Hematopoietic multipotent progenitor cell treated with erythropoietin and hydrocortisone succinate and interleukin-3 and kit ligand, for 6 days (in vitro differentiated cells): ENCODE data around the gene ZBTB14.
A peak's percentile ranks its signal among the peaks of the same experiment; 100 is the strongest.

ENCODE experiments used
- DNase-seq: peaks from one replicate; pipeline ENCODE4 v3.0.0-alpha.2; 2015

ZBTB14 gene

DNA sequence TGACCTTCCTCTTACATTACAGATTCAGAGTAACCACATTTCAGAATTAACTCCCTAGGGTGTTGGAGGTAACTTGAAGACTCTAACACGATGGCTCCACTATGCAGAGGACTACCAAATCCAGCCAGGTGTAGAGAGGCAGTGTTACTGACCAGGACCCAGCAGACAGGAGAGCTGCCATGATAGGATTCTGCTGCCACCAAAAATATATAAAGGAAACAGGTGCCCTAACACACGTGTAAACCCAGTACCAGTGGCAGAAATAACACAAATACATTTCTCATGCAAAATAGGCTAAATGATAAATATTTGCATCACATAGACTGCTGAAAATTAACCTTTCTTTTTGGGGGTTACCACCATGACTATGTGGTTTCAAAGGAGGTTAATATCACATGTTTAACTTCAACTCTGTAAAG, 7.0 kb downstream of the ZBTB14 start:
- DNase-seq, result no peak

- DNase-seq, result no peak
These were observed 7.7 kb downstream of the ZBTB14 start for GRCh38 chr18:5287854-5288253.

DNA sequence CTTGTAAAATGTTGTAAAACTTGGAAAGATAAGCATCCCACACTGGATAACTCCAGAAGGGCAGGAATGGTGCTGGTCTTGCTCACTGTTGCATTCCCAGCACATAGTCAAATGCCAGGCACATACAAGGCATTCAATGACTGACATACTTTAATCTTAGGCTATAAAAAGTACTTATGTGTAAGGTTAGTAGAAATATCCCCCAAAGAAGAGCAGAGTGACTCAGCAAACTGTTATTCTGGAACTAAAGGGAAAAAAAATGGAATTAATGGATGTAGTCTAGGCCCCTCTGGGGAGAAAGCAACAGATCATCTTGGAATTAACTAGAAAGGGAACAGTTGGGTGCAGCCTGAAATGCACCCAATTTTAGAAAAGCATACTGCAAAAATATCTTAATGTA, 9.0 kb downstream of the ZBTB14 start:
- DNase-seq, result no peak

DNA sequence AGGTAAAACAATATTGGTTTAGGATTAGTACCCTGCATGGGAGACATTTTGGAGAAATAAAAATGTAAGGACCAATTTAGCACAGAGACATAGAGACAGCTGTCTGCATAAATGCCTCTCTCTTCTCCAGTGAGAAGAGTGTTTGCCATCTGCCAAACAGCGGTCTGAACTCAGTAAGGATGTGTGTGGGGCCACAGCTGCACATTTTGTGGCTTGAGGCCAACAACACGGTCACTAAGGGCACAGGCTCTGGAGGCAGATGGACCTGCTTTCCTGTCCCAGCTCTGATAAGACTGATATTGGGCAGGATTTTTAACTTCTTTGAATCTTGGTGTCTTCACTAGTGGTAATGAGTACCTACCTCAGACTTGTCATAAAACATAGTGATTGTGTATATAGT, 10.2 kb downstream of the ZBTB14 start:
- DNase-seq, result peak; percentile 10

DNA sequence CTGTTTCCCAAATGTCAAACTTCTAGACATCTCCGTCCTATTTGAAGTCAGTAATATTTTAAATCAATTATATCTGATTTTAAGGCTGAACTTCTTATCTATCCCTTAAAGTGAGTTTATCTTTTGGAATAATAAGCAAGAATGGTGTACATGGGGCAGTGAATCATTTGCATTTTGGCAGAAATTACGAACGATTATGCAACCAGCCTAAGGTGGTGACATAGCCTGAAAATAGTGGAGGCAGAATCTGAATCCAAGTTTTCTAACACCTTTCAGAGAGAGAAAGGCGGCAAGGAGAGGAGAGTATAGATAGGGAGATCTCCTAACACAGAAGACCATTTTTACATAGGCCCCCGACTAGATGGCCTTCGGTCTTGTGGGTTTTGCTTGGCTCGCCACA, 10.7 kb downstream of the ZBTB14 start:
- no peak for DNase-seq

DNA sequence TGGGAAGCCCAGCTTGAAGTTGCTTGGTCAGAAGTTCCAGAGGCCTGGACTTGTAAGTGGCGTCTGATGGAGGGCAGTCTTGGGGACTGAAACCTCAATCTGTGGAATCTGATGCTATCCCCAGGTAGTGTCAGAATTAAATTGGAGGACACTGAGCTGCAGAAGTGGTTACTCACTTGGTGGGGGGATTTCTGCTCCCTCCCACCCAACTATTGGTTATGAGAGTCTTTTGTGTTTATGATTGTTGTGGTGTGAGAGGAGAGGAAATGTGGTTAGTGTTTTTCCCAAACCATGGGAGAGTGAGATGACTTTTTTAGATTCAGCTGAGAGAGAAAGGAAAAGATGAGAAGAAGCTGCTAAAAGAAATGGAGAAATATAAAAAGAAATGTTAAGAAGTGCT, 12.8 kb downstream of the ZBTB14 start:
- no peak for DNase-seq

DNA sequence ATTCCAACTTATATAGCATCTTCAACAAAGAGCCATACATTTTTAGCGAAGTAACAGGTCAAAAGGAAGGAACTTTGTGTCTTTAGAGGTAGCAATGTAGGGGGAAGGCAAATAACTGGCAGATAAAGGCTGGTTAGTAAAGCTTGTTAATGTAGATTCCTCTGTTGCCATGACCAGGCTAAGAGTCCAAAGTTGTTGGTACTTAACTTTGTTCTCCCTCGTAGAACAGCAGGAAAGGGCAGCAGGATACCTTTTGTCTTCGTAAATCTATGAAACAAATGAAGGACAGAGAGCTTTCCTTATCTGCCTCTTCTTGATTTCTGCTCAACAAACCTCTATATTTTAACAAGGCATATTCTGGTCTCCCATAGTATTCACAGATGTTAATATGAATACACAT, 18.6 kb downstream of the ZBTB14 start:
- no peak for DNase-seq

DNA sequence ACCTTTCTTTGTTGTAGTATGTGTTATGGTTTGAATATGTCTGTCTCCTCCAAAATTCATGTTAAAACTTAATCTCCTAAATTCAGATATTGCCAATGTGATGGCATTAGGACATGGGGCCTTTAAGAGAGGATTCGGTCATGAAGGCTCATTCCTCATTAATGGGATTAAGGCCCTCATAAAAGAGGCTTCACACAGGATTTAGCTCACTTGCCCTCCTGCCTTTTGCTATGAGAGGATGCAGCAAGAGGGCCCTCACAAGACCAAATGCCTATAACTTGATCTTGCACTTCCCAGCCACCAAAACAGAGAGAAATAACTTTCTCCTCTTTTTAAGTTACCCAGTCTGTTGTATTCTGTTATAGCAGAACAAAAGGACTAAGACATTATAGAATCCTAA, 19.7 kb downstream of the ZBTB14 start:
- DNase-seq, result no peak

DNA sequence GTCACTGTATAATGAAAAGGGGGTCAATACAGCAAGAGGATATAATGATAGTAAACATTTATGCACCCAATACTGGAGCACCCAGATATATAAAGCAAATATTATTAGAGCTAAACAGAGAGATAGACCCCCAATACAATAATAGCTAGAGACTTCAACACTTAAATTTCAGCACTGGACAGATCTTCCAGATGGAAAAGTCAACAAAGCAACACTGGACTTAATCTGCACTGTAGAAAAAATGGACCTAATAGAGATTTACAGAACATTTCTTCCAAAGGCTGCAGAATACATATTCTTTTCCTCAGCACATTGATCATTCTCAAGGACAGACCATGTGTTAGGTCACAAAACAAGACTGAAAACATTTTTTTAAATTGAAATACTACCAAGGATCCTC, 26.7 kb downstream of the ZBTB14 start:
- DNase-seq, result no peak

DNA sequence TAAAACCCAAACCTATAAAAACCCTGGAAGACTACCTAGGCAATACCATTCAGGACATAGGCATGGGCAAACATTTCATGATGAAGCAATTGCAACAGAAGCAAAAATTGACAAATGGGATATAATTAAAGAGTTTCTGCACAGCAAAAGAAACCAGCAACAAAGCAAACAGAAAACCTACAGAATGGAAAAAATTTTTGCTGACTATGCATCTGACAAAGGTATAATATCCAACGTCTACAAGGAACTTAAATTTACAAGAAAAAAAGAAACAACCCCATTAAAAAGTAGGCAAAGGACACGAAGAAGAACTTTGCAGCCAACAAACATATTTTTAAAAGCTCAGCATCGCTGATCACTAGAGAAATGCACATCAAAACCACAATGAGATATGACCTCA, 28.8 kb downstream of the ZBTB14 start:
- DNase-seq, result no peak

DNA sequence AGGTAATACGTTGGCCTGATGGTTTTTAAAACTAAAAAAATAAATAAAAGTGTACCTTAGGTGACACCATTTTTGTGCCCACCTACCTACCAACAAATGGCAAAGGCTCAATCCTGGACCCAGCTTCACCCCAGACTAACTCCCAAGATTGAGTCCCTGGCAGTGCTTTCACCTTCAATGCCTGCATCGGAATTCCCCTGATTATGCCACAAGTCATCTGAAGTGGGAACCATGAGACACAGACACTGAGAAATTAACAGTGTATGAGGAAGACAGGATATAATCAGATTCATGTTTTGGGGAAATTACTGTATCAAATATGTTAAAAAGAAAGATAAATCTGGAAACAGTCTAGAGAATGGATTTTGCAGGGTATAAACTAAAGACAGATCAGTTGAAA, 41.6 kb downstream of the ZBTB14 start:
- DNase-seq, result no peak

DNA sequence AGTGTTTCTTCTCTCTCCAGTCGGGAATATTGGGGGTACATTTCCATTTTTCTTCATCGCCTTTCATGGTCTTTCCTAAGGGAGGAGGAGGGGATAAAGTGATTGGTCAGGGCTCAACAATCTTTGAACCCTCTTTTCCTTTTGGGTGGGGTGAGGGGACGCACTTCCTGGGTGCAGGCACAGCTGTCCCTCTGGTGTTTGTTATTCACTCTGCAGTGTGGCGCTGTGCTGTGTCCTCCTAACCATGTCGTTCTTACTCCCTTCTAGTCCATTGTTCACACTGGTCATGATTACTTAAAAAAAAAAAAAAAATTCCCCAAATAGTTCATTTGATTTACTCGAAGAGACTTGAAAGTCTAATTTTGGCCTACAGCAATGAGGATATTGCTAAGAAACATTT, 44.4 kb downstream of the ZBTB14 start:
- DNase-seq, result no peak

DNA sequence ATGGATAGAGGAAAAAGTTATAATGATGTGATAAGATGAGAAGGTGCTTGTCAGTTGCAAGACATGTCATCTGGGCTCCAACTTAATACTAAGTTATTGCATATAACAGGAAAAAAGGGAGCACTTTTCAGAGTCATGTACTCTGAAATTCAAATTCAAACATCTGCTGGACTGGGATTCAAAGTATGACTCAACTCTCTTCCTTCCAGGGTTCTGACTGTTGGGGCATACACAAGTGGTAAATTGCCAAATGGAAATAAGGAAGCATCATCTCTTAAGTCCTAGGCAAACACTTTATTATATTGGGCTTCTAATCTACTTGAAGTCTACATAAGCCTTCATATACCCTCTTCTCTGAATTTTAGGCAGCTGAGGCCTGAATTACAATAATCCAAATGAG, 44.9 kb downstream of the ZBTB14 start:
- DNase-seq, result no peak

- no peak for DNase-seq
These were observed 50.6 kb downstream of the ZBTB14 start for GRCh38 chr18:5244941-5245340.

- DNase-seq, result no peak
These were observed 56.1 kb downstream of the ZBTB14 start for GRCh38 chr18:5239447-5239846.
